ENCODE results near the gene SORCS2.

DNA sequence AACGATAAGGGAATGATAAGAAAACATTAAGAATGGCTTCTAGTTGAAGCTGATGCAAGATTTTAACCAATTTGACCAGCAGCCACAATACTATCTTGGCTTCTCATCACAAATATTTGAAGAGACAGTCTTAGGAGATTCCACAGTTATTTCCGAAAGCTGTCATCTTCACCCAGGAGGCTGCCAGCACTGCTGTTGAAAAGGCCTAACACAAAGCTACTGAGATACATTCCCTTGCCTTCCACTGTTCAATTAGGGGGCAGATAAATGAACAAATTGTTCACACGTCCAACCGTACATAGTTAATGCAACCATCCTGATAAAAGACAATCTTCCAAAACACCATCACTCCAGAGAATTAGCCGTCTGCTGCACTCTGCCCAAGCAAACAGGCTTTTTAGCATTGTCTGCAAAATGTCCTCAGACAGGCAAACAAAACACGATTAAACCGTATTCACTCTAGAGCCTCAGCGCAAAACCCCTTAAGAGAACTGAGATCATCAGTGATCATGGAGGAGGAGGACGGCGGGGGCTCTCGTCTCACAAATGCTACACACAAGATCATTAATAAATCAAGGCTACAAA, 432.1 kb downstream of the SORCS2 start:
- TF ChIP-seq CTCF (IDR thresholded peaks at IDR 0.05; ENCODE audit: insufficient read depth, low read depth, low read length) (no peak), EZH2 (IDR thresholded peaks at IDR 0.05; ENCODE audit: insufficient read depth, low read length) (no peak)

All from astrocyte (in vitro differentiated cells and primary cell).